ENCODE data around the gene GBX1. TPM values are rescaled to one million over a fixed set of nuclear protein-coding genes. Genes with fewer than 3 reads are reported as not detected.

The GBX1 gene
- total and polyA plus RNA-seq, 2 of the 4 experiments (the other 2 are of a cell fraction), result not detected

GRCh38 chr7:151131224-151131591, 36.3 kb downstream of the GBX1 start:
- Histone ChIP-seq H2BK20ac (ENCODE audit: low read depth, low read length) (no peak overlapping the region), H3K4me1 (ENCODE audit: control insufficient read depth, insufficient read depth, low read length) (no peaks in the 10 kb centered on the region), H4K91ac (ENCODE audit: insufficient read depth, low read depth, low read length) (no peak overlapping the region), H3K23ac (ENCODE audit: low read depth, low read length) (no peak overlapping the region), H3K79me1 (ENCODE audit: low read depth in 1 of 2, low read length in 2 of 2) (peaks cover 0 to 17% of the 10 kb centered on the region in 2 experiments; a peak in 2 of 4 replicates), H4K20me1 (ENCODE audit: insufficient read depth, low read length) (peaks cover 17% of the 10 kb centered on the region), H3K18ac (ENCODE audit: low read depth, low read length) (no peak overlapping the region), H3K4me3 (ENCODE audit: insufficient read depth, low read depth, low read length) (no peak overlapping the region), H3K27ac (ENCODE audit: insufficient read depth, low read length) (no peak overlapping the region), H4K8ac (ENCODE audit: low read depth in 2 of 2, low read length in 2 of 2) (no peak overlapping the region), H2AK9ac (replicated peaks; ENCODE audit: low read depth, low read length, poor library complexity) (no peak overlapping the region), H4K5ac (ENCODE audit: low read depth, low read length) (no peak overlapping the region), H3K4ac (ENCODE audit: low read depth, low read length) (no peak overlapping the region), H2BK15ac (ENCODE audit: low read depth, low read length) (no peak overlapping the region), H3K9me1 (ENCODE audit: insufficient read depth, low read length) (no peaks in the 10 kb centered on the region; the same call in 1 of the 2 replicates), H2BK5ac (ENCODE audit: low read depth, low read length, poor library complexity, severe bottlenecking) (no peak overlapping the region), H3K9ac (ENCODE audit: low read depth, low read length) (no peak overlapping the region), H3K4me2 (ENCODE audit: low read depth, low read length) (no peak overlapping the region), H3K9me3 (ENCODE audit: control insufficient read depth, insufficient read depth, low read length) (no peaks in the 10 kb centered on the region), H3K56ac (ENCODE audit: extremely low read depth, insufficient read depth, low read length) (no peak overlapping the region), H3K36me3 (ENCODE audit: control insufficient read depth, insufficient read depth, low read length) (peaks cover 80% of the 10 kb centered on the region), H2BK120ac (ENCODE audit: low read depth, low read length) (no peak overlapping the region), H3K14ac (replicated peaks; ENCODE audit: low read depth, low read length) (no peak overlapping the region), H3K27me3 (ENCODE audit: control insufficient read depth, insufficient read depth, low read length) (no peaks in the 10 kb centered on the region), H2AK5ac (ENCODE audit: low read depth, low read length) (no peak overlapping the region), H2AFZ (replicated peaks; ENCODE audit: low read length, poor library complexity) (no peak overlapping the region)
- DNase-seq (no peak), ATAC-seq (ENCODE audit: low read depth) (no peak)
- TF ChIP-seq RCOR1 (IDR thresholded peaks at IDR 0.05; ENCODE audit: insufficient replicate concordance, low read length), result no peak
- no peak for TF ChIP-seq RAD21 (IDR thresholded peaks at IDR 0.05; ENCODE audit: low read length)
- TF ChIP-seq NFE2L2 (IDR thresholded peaks at IDR 0.05; ENCODE audit: low read depth, low read length), result no peak
- no peak for TF ChIP-seq MXI1 (IDR thresholded peaks at IDR 0.05; ENCODE audit: borderline replicate concordance, low read depth, low read length)
- TF ChIP-seq BHLHE40 (IDR thresholded peaks at IDR 0.05; ENCODE audit: low read depth, low read length), result no peak
- no peak for TF ChIP-seq USF2 (IDR thresholded peaks at IDR 0.05; ENCODE audit: low read depth, low read length)
- TF ChIP-seq MAFK (IDR thresholded peaks at IDR 0.05; ENCODE audit: low read depth, low read length), result no peak
- TF ChIP-seq, protein P1, sequence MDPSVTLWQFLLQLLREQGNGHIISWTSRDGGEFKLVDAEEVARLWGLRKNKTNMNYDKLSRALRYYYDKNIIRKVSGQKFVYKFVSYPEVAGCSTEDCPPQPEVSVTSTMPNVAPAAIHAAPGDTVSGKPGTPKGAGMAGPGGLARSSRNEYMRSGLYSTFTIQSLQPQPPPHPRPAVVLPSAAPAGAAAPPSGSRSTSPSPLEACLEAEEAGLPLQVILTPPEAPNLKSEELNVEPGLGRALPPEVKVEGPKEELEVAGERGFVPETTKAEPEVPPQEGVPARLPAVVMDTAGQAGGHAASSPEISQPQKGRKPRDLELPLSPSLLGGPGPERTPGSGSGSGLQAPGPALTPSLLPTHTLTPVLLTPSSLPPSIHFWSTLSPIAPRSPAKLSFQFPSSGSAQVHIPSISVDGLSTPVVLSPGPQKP (IDR thresholded peaks at IDR 0.05; ENCODE audit: borderline replicate concordance, low read depth, low read length), result no peak
- no peak for TF ChIP-seq FOS (IDR thresholded peaks at IDR 0.05; ENCODE audit: low read depth, low read length)
- TF ChIP-seq SMC3 (IDR thresholded peaks at IDR 0.05; ENCODE audit: low read depth, low read length), result no peak
- TF ChIP-seq CEBPB (IDR thresholded peaks at IDR 0.05; ENCODE audit: low read depth, low read length), result no peak
- TF ChIP-seq RFX5 (IDR thresholded peaks at IDR 0.05; ENCODE audit: low read depth, low read length), result no peak
- no peak for TF ChIP-seq MAZ (IDR thresholded peaks at IDR 0.05; ENCODE audit: borderline replicate concordance, low read depth, low read length)
- no peak for TF ChIP-seq CTCF (conservative IDR thresholded peaks at IDR 0.05; ENCODE audit: low read depth, low read length)
- ChIA-PET POLR2A (ENCODE audit: unreplicated experiment) (no interaction called here), CTCF (no interaction called here)
- in situ Hi-C loops (cut with MboI; ENCODE audit: low sequenced_read_pairs), result no loop called here
- WGBS, 2 experiments (ENCODE audit: extremely low coverage in 2 of 2, insufficient read length in 1 of 2), result no CpG with 5 or more reads among the region's 13 CpGs
- dilution Hi-C loops (cut with HindIII; ENCODE audit: low sequenced_read_pairs, unreplicated experiment), result no loop called here
- intact Hi-C loops (cut with micrococcal nuclease), result no loop called here
- no TSS peak for BruUV-seq (replicated peaks)
